Peyer's patch (tissue), 4 donors: ENCODE results near the gene BCAS3.

Experiments used
- CTCF ChIP-seq, 6 experiments: fragments of 450-650 bp in 4 of 6; fragments of 200-600 bp in 2 of 6; sonication (generic) in 1 of 6; IDR thresholded peaks; one replicate each; pipeline ENCODE4 v1.5.1; 2017 to 2019; ENCODE audit warnings: antibody characterized with exemption in 6 of 6, mild to moderate bottlenecking in 3 of 6, moderate library complexity in 1 of 6
- POLR2A ChIP-seq, 2 donors: fragments of 450-650 bp; IDR thresholded peaks; one replicate each; pipeline ENCODE4 v1.5.1; 2017; ENCODE audit warnings: antibody characterized with exemption in 2 of 2, mild to moderate bottlenecking in 2 of 2, moderate library complexity in 2 of 2

- TF ChIP-seq CTCF (IDR thresholded peaks at IDR 0.05), result no peak
- TF ChIP-seq POLR2A (IDR thresholded peaks at IDR 0.05), result no peak
Observed at GRCh38 chr17:60941028-60941427, 263.4 kb downstream of the BCAS3 start.
